GM12873 (cell line): ENCODE results near the gene FGF14.

Experiments used
- TF ChIP-seq, protein P1 (sequence below): IDR thresholded peaks from 2 replicates; pipeline ENCODE4 v1.5.1; 2012; ENCODE audit warnings: low read depth, mild to moderate bottlenecking, moderate library complexity, low read length, control low read depth; ENCODE audit not compliant: insufficient read depth; ENCODE audit errors: missing control alignments

The FGF14 gene

DNA sequence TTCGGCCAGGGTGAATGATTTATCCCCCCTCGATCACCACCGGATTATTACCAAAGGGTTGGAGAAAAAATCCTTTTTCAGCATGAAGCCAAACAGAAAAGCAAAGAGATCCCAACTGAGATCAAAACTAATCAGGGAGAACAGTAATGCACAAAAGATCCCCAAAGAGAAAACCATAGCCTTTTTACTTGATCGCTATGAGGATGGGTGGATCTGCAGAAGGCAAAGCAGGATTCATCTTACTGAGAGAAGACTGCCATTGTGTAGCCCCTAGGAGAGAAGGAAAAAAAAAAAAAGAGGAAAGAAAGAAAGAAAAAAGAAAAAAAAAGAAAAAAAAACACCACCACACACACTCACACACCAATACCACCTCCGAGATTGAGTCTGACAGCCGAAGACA is at the start of gene FGF14:
FGF14 (minus strand) TSS at position 283 of the 400 bp plus-strand sequence.
- TF ChIP-seq, protein P1, sequence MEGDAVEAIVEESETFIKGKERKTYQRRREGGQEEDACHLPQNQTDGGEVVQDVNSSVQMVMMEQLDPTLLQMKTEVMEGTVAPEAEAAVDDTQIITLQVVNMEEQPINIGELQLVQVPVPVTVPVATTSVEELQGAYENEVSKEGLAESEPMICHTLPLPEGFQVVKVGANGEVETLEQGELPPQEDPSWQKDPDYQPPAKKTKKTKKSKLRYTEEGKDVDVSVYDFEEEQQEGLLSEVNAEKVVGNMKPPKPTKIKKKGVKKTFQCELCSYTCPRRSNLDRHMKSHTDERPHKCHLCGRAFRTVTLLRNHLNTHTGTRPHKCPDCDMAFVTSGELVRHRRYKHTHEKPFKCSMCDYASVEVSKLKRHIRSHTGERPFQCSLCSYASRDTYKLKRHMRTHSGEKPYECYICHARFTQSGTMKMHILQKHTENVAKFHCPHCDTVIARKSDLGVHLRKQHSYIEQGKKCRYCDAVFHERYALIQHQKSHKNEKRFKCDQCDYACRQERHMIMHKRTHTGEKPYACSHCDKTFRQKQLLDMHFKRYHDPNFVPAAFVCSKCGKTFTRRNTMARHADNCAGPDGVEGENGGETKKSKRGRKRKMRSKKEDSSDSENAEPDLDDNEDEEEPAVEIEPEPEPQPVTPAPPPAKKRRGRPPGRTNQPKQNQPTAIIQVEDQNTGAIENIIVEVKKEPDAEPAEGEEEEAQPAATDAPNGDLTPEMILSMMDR, result no peak

DNA sequence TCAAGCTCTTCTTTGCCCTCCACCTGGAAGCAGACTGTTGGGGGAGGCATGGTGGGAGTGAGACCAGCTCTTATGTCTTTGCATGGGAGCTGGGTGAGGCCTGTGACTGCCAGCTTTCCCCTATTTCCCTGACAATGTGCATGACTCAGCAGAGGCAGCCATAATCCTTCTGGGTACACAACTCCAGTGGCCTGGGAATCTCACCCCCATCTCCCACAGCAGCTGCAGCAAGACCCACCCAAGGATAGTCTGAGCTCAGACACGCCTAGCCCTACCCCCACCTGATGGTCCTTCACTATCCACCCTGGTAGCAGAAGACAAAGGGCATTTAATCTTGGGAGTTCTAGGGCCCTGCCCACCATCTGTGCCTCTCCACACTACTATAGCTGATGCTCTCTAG is 41.4 kb upstream of the FGF14 start:
- TF ChIP-seq, protein P1, result no peak

DNA sequence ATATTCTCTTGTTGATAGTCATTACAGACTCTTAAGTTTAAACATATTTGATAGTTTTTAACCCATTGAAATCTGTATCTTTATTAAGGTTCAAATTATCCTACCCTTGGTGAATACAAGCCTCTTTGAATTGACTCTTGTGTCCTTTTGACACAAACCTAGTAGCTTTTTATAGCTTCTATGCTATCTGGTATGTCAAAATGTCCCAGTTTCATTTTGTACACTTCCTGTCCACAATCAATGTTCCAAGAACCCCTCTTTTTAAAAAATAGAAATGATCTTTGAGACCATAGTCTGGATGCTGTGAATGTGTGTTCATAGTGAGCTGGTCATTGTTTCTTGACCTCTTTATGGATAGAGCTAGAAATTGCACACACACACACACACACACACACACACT is 39.2 kb upstream of the FGF14 start:
- TF ChIP-seq, protein P1, result no peak

DNA sequence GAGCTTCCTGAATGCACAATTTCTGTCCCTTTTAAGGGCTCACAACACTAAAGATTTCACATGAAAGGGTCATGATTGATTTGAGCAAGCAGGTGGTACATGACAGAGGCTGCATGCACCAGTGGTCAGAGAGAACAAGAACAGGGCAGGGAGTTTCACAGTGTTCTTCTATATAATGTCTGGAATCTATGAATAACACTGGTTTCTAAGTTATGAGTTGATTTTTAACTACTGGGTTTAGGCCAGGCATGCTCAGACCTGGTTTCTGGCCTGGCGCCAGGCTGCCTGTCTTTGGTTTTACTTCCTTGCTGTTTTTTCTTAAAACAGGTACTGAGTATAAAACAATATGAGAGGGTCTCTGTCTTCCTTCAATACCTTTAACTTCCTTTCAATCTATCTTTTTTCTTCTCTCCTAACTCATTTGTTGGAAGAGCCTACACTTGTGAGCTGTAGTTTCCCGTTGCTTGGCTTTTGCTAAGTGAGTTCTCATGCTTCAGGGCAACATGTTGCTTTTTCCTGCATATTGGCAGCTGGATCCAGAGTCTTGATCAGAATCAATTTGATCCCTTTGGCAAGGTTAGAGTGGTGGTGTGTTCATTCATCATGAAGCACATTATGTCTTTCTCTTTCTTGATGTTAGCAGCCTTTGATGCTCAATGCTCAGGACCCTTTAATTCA is 38.5 kb upstream of the FGF14 start:
- TF ChIP-seq, protein P1, result no peak

DNA sequence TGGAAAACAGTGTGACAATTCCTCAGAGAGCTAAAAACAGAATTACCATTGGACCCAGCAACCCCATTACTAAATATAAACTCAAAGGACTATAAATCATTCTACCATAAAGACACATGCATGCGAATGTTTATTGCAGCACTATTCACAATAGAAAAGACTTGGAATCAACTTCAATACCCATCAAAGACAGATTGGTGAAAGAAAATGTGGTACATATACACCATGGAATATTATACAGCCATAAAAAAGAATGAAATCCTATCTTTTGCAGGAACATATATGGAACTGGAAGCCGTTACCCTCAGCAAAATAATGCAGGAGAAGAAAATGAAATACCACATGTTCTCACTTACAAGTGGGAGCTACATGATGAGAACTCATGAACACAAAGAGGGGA is 20.8 kb upstream of the FGF14 start:
- TF ChIP-seq, protein P1, result no peak

DNA sequence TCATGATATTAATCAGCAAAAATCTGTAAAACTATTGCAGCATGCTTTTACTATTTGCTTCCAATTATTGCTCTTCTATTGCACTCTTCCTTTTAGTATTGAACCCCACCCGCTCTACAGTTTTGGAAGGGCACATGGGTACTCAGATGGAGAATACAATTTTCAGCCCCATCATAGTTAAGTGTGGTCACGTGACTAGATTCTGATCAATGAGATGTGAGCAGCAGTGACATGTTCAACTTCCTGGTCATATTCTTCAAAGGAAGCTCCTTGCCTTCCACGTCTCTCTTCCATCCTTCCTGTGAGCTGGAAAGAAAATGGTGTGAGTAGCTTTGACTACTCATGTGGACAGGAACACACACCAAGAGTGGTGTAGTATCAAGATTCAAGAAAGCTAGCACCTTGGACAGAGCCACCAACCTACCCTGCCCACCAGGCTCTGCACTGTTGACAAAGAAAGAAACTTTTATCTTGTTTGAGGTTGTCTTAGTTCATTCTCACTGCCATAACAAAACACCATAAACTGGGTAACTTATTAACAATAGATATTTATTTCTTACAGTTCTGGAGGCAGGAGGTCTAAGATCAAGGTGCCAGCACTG is 3.8 kb upstream of the FGF14 start:
- TF ChIP-seq, protein P1, result no peak

GRCh38 chr13:102402290-102402689 is 442 bp upstream of the FGF14 start:
- TF ChIP-seq, protein P1, result peak; percentile 10
